Measurements from ENCODE around the gene TUB. TPM values are rescaled to one million over a fixed set of nuclear protein-coding genes. Genes with fewer than 3 reads are reported as not detected.

The TUB gene
- total and polyA plus RNA-seq, 2 of the 13 experiments (the other 11 are each of a cell fraction or from before 2014, with no cell fraction given): 4.3 to 5.6 TPM

DNA sequence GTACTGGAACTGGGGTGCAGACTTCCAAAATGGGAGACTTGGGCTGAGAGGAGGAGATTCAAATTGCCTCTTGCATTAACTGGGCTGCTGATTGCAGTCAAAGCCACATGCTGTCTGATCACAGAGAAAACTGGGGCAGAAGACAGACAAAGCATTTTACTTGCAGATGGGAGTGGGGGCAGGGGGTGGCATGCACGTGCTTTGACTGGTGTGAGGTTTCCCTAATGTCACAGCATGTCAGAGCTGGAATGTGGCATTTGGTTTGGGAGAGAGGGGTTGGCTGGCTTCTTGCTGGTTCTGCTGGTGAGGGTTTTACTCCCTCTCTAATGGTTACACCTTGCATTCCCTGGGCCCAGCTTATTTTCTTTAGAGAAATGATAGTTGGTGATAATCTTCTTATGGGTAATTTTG lies 2.9 kb downstream of the TUB start (continued):
- TF ChIP-seq, protein P1, sequence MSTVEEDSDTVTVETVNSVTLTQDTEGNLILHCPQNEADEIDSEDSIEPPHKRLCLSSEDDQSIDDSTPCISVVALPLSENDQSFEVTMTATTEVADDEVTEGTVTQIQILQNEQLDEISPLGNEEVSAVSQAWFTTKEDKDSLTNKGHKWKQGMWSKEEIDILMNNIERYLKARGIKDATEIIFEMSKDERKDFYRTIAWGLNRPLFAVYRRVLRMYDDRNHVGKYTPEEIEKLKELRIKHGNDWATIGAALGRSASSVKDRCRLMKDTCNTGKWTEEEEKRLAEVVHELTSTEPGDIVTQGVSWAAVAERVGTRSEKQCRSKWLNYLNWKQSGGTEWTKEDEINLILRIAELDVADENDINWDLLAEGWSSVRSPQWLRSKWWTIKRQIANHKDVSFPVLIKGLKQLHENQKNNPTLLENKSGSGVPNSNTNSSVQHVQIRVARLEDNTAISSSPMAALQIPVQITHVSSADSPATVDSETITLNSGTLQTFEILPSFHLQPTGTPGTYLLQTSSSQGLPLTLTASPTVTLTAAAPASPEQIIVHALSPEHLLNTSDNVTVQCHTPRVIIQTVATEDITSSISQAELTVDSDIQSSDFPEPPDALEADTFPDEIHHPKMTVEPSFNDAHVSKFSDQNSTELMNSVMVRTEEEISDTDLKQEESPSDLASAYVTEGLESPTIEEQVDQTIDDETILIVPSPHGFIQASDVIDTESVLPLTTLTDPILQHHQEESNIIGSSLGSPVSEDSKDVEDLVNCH (CRISPR knock-in tag; IDR thresholded peaks at IDR 0.05): no peak
- TF ChIP-seq HMGA1 (CRISPR knock-in tag; conservative IDR thresholded peaks at IDR 0.05) (no peak), ATF1 (CRISPR knock-in tag; IDR thresholded peaks at IDR 0.05) (no peak), ZSCAN30 (CRISPR knock-in tag; IDR thresholded peaks at IDR 0.05) (no peak), MIXL1 (CRISPR knock-in tag; IDR thresholded peaks at IDR 0.05) (no peak), JDP2 (CRISPR knock-in tag; IDR thresholded peaks at IDR 0.05; ENCODE audit: borderline replicate concordance) (no peak), ZNF44 (CRISPR knock-in tag; IDR thresholded peaks at IDR 0.05) (no peak), HIVEP1 (CRISPR knock-in tag; IDR thresholded peaks at IDR 0.05) (no peak)
- TF ChIP-seq, protein P2, sequence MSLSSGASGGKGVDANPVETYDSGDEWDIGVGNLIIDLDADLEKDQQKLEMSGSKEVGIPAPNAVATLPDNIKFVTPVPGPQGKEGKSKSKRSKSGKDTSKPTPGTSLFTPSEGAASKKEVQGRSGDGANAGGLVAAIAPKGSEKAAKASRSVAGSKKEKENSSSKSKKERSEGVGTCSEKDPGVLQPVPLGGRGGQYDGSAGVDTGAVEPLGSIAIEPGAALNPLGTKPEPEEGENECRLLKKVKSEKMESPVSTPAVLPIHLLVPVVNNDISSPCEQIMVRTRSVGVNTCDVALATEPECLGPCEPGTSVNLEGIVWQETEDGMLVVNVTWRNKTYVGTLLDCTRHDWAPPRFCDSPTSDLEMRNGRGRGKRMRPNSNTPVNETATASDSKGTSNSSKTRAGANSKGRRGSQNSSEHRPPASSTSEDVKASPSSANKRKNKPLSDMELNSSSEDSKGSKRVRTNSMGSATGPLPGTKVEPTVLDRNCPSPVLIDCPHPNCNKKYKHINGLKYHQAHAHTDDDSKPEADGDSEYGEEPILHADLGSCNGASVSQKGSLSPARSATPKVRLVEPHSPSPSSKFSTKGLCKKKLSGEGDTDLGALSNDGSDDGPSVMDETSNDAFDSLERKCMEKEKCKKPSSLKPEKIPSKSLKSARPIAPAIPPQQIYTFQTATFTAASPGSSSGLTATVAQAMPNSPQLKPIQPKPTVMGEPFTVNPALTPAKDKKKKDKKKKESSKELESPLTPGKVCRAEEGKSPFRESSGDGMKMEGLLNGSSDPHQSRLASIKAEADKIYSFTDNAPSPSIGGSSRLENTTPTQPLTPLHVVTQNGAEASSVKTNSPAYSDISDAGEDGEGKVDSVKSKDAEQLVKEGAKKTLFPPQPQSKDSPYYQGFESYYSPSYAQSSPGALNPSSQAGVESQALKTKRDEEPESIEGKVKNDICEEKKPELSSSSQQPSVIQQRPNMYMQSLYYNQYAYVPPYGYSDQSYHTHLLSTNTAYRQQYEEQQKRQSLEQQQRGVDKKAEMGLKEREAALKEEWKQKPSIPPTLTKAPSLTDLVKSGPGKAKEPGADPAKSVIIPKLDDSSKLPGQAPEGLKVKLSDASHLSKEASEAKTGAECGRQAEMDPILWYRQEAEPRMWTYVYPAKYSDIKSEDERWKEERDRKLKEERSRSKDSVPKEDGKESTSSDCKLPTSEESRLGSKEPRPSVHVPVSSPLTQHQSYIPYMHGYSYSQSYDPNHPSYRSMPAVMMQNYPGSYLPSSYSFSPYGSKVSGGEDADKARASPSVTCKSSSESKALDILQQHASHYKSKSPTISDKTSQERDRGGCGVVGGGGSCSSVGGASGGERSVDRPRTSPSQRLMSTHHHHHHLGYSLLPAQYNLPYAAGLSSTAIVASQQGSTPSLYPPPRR (CRISPR knock-in tag; IDR thresholded peaks at IDR 0.05; ENCODE audit: borderline replicate concordance): no peak
- TF ChIP-seq, protein P3, sequence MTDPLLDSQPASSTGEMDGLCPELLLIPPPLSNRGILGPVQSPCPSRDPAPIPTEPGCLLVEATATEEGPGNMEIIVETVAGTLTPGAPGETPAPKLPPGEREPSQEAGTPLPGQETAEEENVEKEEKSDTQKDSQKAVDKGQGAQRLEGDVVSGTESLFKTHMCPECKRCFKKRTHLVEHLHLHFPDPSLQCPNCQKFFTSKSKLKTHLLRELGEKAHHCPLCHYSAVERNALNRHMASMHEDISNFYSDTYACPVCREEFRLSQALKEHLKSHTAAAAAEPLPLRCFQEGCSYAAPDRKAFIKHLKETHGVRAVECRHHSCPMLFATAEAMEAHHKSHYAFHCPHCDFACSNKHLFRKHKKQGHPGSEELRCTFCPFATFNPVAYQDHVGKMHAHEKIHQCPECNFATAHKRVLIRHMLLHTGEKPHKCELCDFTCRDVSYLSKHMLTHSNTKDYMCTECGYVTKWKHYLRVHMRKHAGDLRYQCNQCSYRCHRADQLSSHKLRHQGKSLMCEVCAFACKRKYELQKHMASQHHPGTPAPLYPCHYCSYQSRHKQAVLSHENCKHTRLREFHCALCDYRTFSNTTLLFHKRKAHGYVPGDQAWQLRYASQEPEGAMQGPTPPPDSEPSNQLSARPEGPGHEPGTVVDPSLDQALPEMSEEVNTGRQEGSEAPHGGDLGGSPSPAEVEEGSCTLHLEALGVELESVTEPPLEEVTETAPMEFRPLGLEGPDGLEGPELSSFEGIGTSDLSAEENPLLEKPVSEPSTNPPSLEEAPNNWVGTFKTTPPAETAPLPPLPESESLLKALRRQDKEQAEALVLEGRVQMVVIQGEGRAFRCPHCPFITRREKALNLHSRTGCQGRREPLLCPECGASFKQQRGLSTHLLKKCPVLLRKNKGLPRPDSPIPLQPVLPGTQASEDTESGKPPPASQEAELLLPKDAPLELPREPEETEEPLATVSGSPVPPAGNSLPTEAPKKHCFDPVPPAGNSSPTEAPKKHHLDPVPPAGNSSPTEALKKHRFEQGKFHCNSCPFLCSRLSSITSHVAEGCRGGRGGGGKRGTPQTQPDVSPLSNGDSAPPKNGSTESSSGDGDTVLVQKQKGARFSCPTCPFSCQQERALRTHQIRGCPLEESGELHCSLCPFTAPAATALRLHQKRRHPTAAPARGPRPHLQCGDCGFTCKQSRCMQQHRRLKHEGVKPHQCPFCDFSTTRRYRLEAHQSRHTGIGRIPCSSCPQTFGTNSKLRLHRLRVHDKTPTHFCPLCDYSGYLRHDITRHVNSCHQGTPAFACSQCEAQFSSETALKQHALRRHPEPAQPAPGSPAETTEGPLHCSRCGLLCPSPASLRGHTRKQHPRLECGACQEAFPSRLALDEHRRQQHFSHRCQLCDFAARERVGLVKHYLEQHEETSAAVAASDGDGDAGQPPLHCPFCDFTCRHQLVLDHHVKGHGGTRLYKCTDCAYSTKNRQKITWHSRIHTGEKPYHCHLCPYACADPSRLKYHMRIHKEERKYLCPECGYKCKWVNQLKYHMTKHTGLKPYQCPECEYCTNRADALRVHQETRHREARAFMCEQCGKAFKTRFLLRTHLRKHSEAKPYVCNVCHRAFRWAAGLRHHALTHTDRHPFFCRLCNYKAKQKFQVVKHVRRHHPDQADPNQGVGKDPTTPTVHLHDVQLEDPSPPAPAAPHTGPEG (CRISPR knock-in tag; IDR thresholded peaks at IDR 0.05): no peak
- TF ChIP-seq, protein P4, sequence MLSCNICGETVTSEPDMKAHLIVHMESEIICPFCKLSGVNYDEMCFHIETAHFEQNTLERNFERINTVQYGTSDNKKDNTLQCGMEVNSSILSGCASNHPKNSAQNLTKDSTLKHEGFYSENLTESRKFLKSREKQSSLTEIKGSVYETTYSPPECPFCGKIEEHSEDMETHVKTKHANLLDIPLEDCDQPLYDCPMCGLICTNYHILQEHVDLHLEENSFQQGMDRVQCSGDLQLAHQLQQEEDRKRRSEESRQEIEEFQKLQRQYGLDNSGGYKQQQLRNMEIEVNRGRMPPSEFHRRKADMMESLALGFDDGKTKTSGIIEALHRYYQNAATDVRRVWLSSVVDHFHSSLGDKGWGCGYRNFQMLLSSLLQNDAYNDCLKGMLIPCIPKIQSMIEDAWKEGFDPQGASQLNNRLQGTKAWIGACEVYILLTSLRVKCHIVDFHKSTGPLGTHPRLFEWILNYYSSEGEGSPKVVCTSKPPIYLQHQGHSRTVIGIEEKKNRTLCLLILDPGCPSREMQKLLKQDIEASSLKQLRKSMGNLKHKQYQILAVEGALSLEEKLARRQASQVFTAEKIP (CRISPR knock-in tag; IDR thresholded peaks at IDR 0.05; ENCODE audit: borderline replicate concordance): no peak

All from HepG2 (cell line).